GOT3 (cell line): ENCODE measurements around the gene NDST1.

Experiments
- DNase-seq: peaks from one replicate; lab custom pipeline; 2025; ENCODE audit warnings: mixed read lengths; lab: John Stamatoyannopoulos, UW

Gene NDST1

DNA sequence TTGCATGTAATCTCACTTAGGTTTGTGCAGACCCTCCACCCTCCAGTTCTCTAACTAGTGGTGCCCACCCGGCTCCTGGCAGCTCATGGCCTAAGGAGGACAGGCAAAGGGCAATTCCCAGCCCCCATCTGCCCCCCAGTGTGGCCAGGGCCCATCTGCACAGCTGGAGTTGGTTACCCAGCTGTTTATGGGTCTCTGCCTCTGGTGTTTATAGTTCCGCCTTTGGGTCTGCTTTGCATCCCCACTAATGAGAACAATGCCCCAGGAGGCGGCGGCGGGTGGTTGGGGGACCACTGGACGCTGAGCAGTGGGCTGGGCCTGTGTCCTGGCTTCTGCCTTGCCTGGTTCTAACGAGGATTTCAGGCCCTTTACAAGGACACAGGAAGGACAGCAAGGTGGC is 62.4 kb downstream of the NDST1 start:
- no peak for DNase-seq

- DNase-seq: no peak
Observed at GRCh38 chr5:150571836-150572235, 63.9 kb downstream of the NDST1 start.

- DNase-seq: no peak
Observed at GRCh38 chr5:150573216-150573615, 65.3 kb downstream of the NDST1 start.

DNA sequence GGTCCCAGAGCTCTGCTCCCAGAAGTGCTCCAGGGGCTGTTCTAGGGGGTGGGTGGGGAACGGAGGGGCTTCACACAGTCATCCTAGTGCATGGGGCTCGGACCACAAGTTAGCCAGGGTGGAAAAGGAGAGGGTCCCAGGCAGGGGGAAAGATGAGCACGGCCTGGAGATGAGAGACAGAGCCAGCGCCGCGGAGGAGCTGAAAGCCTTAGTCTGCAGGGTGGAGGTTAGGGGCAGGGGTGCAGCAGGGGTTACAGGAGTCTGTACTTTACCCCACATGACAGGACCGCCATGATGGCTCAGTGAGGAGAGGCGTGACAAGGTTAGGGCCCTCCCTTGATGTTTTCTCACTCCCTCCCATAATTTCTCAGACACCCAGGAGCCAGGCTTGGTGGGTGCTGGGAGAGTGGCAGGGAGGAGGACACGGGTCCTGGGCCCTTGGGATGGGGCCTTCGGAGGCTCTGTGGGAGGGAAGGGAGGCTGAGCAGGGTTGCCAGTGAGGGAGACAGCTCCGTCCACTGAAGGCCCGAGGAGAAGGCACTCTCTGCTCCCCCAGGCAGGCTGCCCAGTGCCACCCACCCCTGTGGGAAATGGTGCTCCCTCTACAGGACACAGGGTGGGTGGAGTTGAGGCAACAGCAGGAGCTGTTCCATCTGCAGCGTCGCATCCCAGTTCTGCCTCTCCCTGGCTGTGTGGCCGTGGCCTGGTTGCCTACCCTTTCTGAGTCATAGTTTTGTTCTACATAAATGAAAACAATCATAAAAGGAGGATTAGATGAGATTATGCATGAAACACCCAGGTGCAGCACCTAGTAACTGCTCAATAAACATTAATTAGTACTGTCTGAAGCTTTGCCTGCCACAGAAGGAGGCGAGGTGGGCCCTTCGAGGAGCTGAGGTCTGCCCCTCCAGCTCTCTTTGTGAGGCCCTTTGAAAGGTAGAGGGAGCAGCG is 66.2 kb downstream of the NDST1 start:
- DNase-seq: no peak

GRCh38 chr5:150574818-150575547 is 67.1 kb downstream of the NDST1 start:
- DNase-seq: no peak

GRCh38 chr5:150575745-150576448 is 68.0 kb downstream of the NDST1 start:
- no peak for DNase-seq

GRCh38 chr5:150576449-150576949 is 68.6 kb downstream of the NDST1 start:
- no peak for DNase-seq

DNA sequence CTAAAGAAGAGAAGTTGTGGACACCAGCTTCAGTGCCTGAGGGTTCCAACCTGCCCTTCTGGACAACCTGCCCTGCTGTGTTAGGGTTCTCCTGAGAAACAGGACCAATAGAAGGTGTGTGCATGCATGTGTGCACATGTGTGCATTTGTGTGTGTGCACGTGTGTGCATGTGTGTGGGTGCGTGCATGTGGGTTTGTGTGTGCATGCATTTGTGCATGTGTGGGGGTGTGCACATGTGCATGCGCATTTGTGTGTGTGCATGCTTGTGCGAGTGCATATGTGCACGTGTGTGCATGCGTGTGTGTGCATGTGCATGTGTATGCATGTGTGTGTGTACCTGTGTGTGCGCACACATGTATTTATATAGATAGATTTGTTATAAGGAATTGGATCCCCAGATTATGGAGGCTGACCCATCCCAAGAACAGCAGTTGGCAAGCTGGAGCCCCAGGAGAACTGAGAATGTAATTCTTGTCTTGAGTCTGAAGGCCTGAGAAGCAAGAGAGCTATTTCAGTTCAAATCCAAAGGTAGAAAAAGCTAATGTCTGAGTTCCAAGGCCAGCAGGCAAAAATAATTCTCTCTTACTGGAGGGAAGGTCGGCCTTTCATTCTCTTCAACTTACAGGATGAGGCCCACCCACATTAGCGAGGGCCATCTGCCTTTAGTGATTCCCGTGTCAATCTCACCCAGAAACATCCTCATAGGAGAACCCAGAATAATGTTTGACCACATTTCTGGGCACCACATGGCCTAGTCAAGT is 69.6 kb downstream of the NDST1 start:
- no peak for DNase-seq

DNA sequence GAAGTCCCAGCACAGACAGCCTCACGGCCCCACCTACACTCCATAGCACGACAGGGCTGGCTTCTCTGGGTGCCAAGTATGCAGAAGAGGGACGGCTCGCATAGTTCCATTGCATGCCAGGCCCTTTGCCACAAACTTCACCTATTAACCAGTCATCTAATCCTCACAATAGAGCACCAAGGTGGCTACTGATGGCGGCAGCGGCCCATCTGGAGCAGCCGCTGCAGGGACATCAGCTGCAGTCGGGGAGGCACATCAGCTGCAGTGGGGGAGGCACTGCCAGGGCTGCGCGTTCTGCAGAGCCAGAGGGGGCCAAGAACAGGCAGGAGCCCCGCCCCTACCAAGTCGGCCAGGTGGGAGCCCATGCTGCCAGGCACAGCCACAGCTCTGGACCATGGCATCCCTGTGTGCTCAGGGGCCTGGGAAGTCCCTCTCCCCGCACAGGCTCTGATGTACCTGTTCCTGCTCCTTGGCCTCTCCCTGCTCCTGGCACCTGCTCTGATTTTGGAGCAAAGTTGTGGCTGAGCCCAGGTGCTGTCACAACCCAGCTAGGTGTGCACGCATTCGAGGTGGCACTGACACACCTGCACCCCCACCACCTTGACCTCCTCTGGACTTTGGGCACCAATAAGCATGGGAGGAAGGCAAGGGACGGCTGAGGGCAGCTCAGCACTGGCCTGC is 71.0 kb downstream of the NDST1 start:
- no peak for DNase-seq

- DNase-seq: no peak
Observed at GRCh38 chr5:150579462-150580400, 71.8 kb downstream of the NDST1 start.

- DNase-seq: no peak
Observed at GRCh38 chr5:150580917-150581316, 73.0 kb downstream of the NDST1 start.

DNA sequence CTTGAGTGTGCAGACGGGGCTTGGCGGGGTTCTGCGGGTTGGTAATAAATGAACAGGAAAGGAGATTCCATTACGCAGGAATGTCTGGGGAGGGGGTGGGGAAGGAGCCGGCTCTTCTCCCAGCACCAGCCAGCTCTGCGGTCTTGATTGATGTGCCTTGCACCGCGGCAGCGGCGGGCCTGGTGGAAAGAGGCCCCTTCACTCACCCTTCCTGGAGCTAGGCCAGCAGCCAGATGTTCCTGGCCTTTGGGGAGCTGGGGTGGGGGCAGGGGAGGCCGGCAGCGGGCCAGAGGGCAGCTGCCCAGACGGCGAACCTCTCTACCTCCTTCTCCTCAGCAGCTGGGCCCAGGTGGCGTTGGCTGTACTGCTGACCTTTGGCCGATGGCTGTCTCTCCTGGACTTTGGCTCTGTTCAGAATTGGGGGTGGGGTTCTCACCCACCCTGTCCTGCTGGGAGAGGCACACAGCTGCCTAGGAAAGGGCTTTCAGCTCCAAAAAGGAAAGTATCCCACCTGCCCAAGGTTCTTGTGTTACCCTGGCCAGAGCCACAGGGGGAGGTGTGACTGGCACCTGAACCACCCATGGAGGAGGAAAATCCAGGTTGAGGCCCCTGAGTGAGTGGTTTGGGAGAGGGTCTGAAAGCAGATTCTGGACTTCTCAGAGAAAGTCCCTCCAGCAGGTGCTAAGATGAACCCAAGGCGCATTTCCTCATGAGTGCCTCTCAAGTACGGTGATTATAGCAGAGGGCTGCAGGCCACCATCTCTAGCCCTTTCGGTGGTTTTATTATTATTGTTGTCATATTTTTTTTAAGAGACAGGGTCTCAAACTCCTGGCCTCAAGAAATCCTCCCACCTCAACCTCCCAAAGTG is 74.5 kb downstream of the NDST1 start:
- DNase-seq: no peak

DNA sequence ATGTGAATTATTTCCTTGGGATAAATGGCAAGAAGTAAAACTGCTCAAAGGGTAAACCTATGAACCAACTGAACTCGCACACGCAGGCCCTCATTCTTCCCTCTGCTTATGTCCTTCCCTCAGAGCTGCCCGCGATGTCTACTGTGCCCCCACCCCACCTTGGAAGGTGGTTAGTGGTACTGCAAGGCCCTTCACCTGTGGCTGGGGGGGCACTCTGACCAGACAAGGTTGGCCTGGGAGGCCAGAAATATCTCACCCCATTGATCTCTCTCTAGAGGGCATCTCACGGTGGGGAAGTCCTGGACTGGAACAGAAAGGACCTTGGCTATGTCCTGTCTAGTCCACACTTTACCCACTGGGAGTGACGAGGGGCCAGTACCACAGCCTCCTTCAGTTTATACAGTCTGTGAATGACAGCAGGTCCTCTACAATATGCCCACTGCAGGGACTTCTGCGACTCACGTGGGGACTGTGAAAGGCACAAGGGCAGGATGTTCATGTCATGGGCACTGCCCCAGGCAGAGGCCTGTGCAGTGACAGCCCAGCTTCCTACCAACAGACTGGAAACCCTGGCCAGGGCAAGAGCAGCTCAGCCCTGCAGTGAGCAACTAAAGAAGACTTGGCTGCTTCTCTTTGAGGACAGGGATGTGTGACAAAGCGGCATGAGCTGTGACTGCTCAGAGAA is 75.8 kb downstream of the NDST1 start:
- no peak for DNase-seq

DNA sequence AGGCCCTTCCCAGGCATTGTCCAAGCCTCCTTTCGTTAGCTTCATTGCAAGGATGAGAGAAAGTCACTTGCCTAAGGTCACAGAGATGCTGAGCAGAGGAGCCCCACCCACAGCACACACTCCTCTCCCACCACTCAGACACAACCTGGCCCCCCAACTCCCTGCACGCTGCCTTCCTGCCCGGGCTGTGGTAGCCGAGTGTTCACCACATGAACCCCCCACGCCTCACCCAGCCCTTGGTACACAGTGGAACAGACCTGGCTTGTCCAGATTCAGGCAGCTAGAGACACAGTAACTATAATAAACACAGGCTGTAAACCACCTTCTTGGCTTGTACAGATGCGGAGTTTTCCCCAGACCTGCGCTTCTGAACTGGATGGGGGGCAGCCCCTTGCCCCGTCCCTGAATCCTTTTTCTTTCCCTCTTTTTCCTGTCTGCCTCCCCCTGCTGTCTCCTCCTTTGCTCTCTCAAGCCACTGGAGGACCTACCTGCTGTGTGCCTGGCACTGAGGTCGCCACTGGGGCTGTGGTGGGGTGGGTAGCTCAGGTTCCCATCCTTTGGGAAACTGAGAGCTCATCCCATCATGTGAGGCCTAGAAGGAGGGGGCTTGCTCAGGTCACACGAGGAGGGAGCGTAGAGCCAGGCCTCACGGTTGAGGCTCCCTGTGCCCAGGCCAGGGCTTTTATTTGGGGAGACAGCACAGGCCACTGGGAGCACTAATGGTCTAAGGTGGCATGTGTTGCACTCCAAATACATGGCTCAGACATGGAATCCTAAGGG is 76.8 kb downstream of the NDST1 start:
- no peak for DNase-seq

DNA sequence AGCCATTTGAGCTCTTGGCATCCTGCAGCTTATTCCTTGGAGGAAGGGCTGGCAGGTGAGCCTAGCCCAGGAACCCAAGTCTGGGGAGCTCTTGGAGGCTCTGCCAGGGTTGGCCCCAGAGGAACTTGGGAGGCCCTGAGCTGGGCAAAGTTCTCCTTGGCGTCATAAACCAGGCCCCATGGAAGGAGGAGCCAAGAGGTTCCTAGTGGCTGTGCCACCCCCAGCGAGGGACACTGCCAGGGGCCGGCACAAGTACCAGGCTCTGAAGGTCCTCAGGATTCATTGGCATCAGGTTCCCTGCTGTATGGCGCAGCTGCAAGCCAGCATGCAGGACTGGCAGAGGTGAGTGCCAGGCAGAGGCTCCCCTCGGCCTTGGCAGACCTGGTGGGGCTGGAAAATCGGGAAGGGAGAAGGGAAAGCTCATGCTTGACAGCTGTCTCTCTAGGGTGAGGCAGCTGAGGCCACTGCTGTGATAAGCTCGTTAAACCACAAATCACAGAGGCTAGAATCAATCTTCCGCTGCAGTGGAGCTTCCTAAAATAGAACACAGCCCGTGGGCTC is 77.9 kb downstream of the NDST1 start:
- no peak for DNase-seq

DNA sequence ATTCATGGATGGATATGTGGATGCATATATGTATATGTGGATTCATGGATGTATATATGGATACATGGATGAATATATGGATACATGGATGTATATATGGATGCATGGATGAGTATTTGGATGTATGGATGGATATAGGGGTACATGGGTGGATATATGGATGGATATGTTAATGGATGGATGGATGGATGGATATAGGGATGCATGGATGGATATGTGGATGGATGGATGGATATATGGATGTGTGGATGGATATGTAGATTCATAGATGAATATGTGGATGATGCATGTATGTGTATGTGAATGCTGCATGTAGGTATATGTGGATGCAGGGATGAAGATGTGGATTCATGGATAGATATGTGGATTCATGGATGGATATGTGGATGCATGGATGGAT is 79.1 kb downstream of the NDST1 start:
- no peak for DNase-seq
